ENCODE data around the gene RALGPS1.

RALGPS1 gene

GRCh38 chr9:127224178-127224882 lies 309.7 kb downstream of the RALGPS1 start:
- peak; percentile 80 to 81 for DNase-seq (ENCODE audit: low read depth in 2 of 2)

- peak; percentile 94 to 96 for DNase-seq (ENCODE audit: low read depth in 2 of 2)
Measured at GRCh38 chr9:127224883-127225739, 310.5 kb downstream of the RALGPS1 start.

DNA sequence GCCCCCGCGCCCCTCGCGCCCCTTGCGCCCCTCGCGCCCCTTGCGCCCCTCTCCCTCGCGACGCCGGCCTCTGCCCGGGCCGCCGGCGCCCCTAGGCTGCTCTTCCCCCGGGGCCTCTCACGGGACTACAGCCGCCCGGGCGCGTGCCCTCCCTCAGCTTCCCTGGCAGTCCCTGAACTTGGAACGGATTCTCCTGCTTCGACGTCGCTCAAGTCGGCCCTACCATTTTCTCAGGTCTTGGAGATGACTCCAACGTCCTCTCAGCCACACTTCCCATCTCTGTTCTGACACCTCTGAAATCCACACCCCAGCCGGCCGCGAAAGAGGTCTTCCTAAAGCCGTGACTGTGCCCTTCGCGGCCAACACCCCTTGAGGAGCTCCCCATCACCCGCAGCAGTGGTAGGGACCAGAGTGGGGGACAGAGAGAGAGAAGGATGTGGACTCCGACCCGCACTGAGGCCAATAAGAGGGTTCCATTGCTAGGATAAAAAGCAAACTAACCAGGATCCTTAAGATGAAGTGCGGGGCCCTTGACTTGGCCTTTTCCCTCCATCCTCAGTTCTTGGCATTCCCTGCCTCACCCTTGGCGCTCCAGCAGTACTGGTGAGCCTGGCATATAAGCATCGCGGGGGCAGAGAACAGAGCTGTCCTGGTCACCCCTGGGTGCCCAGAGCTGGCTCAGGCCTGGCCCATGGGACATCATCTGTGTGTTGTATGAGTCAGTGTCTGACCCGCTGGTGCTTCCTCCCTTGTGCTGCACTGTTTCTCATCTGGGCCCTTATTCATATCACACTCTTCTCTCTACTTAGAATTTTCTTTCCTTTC lies 311.4 kb downstream of the RALGPS1 start:
- no peak for DNase-seq (ENCODE audit: low read depth in 2 of 2)

DNA sequence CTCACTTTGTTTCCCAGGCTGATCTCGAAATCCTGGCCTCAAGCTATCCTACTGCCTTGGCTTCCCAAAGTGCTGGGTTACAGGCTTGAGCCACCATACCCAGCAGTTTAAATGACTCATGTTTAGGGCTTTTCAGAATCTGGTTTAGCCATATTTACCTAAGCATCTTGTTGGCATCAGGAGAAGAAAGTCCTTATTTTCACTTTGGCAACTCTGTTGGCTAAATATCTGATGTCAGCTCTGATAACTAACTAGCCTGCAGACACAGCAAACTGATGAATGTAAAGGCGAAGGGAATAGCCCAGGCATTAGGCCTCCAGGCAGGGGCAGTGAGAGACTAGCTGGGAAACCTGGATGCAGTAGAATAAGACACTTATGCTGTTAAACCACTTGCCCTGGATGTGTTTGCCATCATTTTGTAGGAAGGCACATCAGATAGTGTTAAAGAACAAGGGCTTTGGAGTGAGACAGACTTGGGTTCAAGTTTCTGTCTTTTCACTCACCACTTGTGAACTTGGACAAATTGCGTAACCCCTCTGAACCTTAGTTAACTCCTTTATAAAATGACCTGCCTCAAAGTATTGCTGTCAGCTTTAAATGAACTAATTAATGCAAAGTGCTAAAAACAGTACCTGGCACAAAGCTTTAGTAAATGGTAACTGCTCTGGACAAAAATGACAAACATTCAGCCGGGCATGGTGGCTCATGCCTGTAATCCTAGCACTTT lies 315.3 kb downstream of the RALGPS1 start:
- no peak for DNase-seq (ENCODE audit: low read depth in 2 of 2)

GRCh38 chr9:127231666-127232065 lies 317.1 kb downstream of the RALGPS1 start:
- DNase-seq (ENCODE audit: low read depth in 2 of 2), result no peak

- DNase-seq (ENCODE audit: low read depth in 2 of 2), result no peak
Measured at GRCh38 chr9:127232833-127233549, 318.4 kb downstream of the RALGPS1 start.

DNA sequence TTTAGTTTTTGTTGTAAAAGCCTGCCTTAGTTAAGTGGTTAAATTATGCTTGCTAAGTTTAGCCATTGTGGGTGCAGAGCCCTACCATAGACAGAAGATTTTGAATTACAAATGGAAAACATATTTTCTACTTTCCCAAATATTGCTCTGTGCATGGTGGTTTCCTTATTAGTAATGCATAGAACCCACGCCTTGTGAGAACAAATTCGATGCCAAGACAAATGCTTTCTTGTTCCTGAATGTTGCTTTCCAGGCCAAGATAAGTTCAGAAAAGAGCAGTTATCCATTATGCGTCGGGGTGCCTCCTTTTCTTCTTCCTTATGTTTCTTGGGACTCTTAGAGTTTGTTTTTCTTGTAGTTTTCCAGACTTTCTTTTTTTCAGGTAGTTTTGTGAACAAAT lies 319.0 kb downstream of the RALGPS1 start:
- no peak for DNase-seq (ENCODE audit: low read depth in 2 of 2)

DNA sequence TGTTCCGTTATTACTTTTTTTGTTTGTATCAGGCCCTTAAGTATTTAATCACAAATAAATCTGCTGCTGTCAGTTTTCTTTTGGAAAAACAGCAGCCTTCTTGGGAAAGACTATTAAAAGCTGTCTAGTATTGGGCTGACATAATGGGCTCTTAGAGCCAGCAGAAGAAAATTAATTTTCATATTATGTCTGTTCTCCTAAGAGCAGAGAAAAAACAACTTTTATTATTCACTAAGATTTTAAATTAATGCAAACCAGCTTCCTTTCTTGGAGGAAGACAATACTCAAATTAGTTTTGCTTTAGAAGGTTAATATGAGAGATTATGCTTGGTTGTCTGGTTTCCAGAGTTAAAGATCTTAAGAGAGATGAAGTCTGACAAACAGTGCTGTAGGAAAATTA lies 319.4 kb downstream of the RALGPS1 start:
- DNase-seq (ENCODE audit: low read depth in 2 of 2), result no peak

DNA sequence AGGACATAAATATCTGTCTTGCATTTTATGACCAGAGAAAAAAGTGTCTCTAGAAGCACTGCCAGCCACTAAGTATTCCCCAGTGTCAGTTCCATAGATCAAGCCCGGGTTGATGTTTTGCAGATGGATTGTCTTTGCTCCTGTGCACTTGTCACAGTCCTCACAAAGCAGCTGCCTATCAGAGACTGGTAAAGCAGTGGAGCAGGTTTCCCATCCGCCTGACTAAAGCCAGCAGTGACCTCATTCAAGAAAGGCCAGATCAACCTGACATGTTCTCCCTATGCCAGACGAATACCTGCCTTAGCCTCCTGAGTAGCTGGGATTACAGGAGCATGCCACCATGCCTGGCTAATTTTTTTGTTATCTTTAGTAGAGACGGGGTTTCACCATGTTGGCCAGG lies 323.2 kb downstream of the RALGPS1 start:
- DNase-seq (ENCODE audit: low read depth in 2 of 2), result no peak

DNA sequence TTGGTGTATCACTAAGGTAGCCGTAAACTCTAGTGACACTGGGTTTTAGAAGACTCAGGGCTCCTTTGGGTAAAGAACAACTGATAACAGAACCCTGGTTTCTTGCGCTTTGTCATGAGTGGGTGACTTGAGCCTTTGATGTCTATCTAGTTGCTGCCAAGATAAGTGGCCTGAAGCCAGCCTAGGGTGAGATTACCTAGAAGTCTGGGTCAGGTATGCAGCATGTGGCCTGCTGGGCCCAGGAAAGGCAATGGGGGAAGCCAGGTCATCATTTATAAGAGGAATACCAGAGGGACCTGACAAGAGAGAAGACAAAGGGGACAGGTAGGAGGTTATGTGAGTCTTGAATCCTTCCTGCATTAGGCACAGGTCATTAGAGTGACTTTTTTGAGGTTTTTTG lies 326.8 kb downstream of the RALGPS1 start:
- DNase-seq (ENCODE audit: low read depth in 2 of 2), result no peak

DNA sequence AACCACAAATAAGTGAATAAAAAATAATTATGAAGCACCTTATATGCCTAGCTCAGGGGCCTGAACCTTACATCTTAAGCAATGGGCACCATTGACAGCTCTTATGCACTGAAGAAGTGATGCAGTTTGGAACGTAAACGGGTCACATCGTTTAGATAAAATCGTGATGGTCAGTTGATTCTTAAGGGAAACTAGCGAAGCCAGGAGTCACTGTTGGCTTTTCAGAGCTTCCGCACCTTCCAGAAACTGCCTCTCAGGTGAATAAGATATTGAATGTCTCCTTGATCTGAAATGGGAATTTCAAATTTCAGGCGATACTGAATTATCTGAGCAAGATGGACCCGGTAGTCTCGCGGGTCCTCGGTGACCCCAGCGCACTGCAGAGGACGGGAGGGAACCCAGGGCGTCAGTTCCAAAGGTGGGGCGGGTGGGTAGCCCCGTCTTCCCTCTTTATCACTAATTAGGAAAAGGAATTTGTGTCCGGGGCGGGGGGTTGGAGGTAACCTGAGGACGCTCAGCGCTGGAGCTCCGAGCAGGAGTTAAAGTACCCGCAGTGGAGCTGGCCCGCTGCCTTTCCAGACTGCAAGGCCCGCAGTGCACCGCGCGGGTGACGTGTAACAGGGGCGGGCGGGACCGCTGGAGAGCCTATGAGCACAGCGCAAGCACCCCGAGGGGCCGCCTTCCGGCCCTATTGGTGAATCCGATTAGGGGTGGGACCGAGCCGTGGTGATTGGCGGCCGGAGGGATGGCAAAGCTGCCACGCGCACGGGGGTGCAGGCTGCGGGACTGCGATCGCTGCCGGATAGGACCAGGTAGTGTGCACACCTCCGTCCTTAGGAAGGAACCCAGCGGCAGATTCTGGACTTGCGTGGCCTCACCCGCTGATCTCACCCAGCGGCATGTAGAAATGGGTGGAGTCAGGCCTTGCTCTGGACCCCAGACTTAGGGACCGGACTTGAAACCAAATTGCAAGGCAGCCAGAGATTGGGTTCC lies 330.3 kb downstream of the RALGPS1 start:
- DNase-seq (ENCODE audit: low read depth in 2 of 2), result peak; percentile 88 to 93

DNA sequence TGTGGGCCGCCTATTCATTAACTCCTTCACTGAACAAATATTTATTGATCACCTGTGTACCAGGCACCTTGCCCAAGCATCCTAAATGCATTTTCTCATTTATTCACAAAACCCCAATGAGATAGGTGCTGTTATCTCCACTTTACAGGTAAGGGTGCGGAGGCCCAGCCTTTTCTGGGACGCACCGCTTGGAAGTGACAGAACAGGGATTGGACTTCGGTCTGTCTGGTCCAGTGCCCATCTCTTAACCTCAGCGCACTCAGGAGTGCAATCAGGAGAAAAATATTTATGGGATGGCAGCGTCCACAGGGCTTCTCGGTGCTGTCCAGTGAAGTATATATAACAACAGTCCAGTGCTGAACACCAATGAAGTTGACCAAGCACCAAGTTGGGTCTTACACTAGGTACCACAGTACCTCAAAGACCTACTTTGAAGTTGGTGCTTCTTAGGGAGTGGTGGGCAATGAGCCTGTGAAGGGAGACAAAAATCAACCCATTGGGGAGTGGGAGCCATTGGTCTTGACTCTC lies 331.1 kb downstream of the RALGPS1 start:
- no peak for DNase-seq (ENCODE audit: low read depth in 2 of 2)

- DNase-seq (ENCODE audit: low read depth in 2 of 2), result no peak
Measured at GRCh38 chr9:127248241-127248640, 333.7 kb downstream of the RALGPS1 start.

DNA sequence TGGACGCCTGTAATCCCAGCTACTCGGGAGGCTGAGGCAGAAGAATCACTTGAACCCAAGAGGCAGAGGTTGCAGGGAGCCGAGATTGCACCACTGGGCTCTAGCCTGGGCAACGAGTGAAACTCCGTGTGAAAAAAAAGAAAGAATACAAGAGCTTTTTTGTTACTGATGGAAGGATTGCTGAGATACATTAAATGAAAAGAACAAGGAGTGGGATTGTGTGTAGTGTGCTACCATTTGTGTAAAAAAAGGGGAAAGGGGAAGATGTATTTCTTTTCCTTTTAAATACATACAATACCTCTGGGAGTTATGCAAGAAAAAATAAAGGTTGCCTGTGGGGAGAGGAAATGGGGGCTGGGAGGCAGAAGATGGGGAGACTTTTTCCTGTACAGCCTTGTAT lies 335.3 kb downstream of the RALGPS1 start:
- no peak for DNase-seq (ENCODE audit: low read depth in 2 of 2)

DNA sequence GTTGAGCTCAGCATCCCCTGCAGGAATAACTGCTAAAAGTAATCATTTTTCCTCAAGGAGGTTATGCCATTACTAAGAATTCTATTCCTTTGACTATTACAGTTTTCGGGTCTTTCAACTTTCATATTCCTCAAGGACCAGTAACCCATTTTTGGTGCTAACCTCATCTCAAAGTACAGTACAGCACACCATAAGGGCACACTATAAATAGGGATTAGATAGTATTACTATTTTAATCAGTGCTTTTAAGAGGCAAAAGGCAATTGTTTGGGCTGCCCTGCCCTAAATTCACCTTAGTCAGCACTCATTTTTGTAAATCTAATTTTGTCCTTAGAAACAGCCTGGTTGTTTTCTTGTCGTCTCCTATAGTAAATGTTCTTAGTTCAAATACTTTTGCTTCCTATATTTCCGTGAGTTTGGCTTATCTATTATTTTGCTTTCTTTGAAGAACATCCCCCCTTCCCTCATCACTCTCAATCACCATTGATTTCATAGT lies 336.4 kb downstream of the RALGPS1 start:
- DNase-seq (ENCODE audit: low read depth in 2 of 2), result no peak

DNA sequence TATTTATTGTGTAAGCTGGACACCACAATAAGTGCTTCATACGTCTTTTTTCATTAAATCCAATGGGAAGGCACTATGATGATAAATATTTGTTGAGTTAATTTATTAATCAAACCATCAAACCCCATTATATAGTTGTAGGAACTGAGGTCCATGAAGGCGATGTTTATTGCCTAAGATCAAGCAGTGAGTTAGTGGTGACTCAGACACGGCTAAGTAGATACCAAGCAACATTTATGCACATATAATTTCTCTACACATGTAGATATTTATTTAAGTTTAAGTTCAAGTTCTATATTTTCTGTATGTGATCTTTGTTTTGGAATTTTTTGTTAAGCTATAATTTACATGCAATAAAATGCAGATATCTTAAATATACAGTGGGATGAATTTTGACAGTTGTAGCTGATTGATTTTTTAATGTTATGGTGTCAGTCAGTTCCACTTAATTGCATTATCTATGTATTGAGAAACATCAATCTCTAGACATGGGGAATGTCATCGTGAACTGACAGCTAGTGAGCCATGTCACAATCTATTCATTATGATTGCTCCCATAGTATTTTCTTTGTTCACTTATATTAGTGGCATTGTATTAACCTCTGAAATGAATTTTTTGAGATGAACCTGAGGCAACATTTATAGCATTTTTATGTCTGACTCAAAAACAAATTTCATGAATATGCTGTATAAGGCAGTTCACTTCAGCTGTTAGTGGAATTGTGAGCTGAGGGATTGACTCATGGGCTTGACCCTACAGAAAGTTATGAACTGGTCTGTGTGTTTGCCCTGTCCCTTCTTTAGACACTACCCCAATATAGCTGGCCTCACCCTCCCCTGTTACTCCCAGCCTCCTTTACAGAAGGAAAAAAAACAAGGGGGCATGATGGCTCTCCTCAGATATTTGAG lies 338.1 kb downstream of the RALGPS1 start:
- DNase-seq (ENCODE audit: low read depth in 2 of 2), result no peak

GRCh38 chr9:127253446-127253845 lies 338.9 kb downstream of the RALGPS1 start:
- DNase-seq (ENCODE audit: low read depth in 2 of 2), result no peak

DNA sequence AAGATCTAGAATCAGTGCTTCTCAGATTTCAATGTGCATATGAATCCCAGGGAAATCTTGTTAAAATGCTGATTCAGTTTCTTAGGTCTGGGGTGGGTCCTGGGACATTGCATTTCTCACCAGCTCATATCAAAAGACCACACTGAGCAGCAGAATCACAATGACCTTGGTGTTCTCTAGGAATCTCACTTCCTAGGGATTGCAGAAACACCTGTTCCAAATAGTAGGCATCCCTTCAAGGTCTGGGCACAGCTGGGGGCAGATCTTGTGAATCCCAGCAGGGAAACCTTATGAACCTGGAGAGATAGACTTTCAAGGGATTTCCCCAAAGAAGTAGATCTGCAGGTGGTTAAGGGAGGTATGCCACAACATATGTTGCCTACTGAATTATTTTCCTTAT lies 341.1 kb downstream of the RALGPS1 start:
- no peak for DNase-seq (ENCODE audit: low read depth in 2 of 2)
